Measurements from ENCODE around the gene RHOT2. TPM values are rescaled to one million over a fixed set of nuclear protein-coding genes. Genes with fewer than 3 reads are reported as not detected.

Gene RHOT2
- total and polyA plus RNA-seq, 10 of the 15 experiments (the other 5 are each of a cell fraction or from before 2014, with no cell fraction given): 3.7 to 174 (median 69.8) TPM

GRCh38 chr16:687499-687898 is 19.6 kb downstream of the RHOT2 start:
- RAD21 ChIA-PET (ENCODE audit: unreplicated experiment): no interaction called here

More at GRCh38 chr16:687499-687898, 19.6 kb downstream of the RHOT2 start:
- BruUV-seq (replicated peaks): no TSS peak
- Histone ChIP-seq H3K4me2 (ENCODE audit: control insufficient read depth, insufficient read depth) (no peak overlapping the region), H3K36me3 (ENCODE audit: control insufficient read depth in 2 of 2, insufficient read depth in 2 of 2, low read length in 1 of 2) (peaks cover 6 to 9% of the 10 kb centered on the region in 2 experiments; a peak in 2 of 4 replicates), H3K79me2 (ENCODE audit: control insufficient read depth, insufficient read depth, low read length) (peaks cover 20% of the 10 kb centered on the region), H3K9me3 (replicated peaks; ENCODE audit: control insufficient read depth, insufficient read depth, low read length) (no peaks in the 10 kb centered on the region; the same call in 2 of the 3 replicates), H3K4me1 (ENCODE audit: control insufficient read depth, insufficient read depth, low read length) (peaks cover 12% of the 10 kb centered on the region), H3K27ac (ENCODE audit: control insufficient read depth, insufficient read depth) (no peak overlapping the region), H4K20me1 (ENCODE audit: control insufficient read depth, insufficient read depth) (no peaks in the 10 kb centered on the region), H3K27me3 (replicated peaks in 1 of 2; ENCODE audit: control insufficient read depth in 2 of 2, insufficient read depth in 2 of 2, low read length in 1 of 2) (no peaks in the 10 kb centered on the region), H3K4me3 (no peak overlapping the region), H2AFZ (ENCODE audit: control insufficient read depth, low read depth, low read length) (no peak overlapping the region), H3K9ac (ENCODE audit: control insufficient read depth, insufficient read depth, low read length) (no peak overlapping the region)
- intact Hi-C loops (cut with micrococcal nuclease; ENCODE audit: unreplicated experiment) (no loop called here), in situ Hi-C loops (cut with MboI) (no loop called here)
- DNase-seq (ENCODE audit: low read depth, low spot score) (no peak), FAIRE-seq (no peak), ATAC-seq (no peak)
- ChIA-PET POLR2A (no interaction called here), CTCF (no interaction called here), SMC1A (ENCODE audit: uncharacterized antibody, unreplicated experiment) (no interaction called here)
- TF ChIP-seq CBFB (IDR thresholded peaks at IDR 0.05; ENCODE audit: low read depth): no peak
- no peak for TF ChIP-seq BCLAF1 (IDR thresholded peaks at IDR 0.05)
- no peak for TF ChIP-seq EZH2 (IDR thresholded peaks at IDR 0.05; ENCODE audit: borderline replicate concordance, control insufficient read depth, low read depth, low read length)
- TF ChIP-seq RBBP5 (conservative IDR thresholded peaks at IDR 0.05): no peak
- no peak for TF ChIP-seq ZNF207 (IDR thresholded peaks at IDR 0.05; ENCODE audit: borderline replicate concordance)
- no peak for TF ChIP-seq FOS (IDR thresholded peaks at IDR 0.05; ENCODE audit: borderline replicate concordance, extremely low read depth, insufficient read length)
- no peak for TF ChIP-seq SPI1 (IDR thresholded peaks at IDR 0.05; ENCODE audit: borderline replicate concordance, insufficient read depth, low read depth, low read length)
- TF ChIP-seq POLR2AphosphoS2 (IDR thresholded peaks at IDR 0.05; ENCODE audit: low read depth, low read length): no peak
- TF ChIP-seq ETV6 (conservative IDR thresholded peaks at IDR 0.05 in 1 of 2, IDR thresholded peaks at IDR 0.05 in 1 of 2; ENCODE audit: borderline replicate concordance in 1 of 2, low read depth in 1 of 2): no peak
- no peak for TF ChIP-seq ZSCAN29 (IDR thresholded peaks at IDR 0.05)
- TF ChIP-seq ATF7 (IDR thresholded peaks at IDR 0.05; ENCODE audit: low read depth): no peak
- TF ChIP-seq SREBF2 (IDR thresholded peaks at IDR 0.05; ENCODE audit: low read length): no peak
- TF ChIP-seq SMAD1 (IDR thresholded peaks at IDR 0.05; ENCODE audit: low read depth, partially characterized antibody): no peak
- TF ChIP-seq GABPA (IDR thresholded peaks at IDR 0.05; ENCODE audit: low read depth): no peak
- no peak for TF ChIP-seq MAX (IDR thresholded peaks at IDR 0.05; ENCODE audit: low read depth, low read length)
- no peak for TF ChIP-seq POLR2AphosphoS5 (IDR thresholded peaks at IDR 0.05; ENCODE audit: low read length)
- 96% methylated on average over 19 of the region's 19 CpGs for WGBS (ENCODE audit: insufficient coverage, insufficient replicate concordance, low lambda C conversion rate, missing lambda C conversion rate)

Data from GM12878 (cell line).